Colonic mucosa (tissue), 4 donors: Measurements from ENCODE around the gene SEPTIN5. TPM values are rescaled to one million over a fixed set of nuclear protein-coding genes. Genes with fewer than 3 reads are reported as not detected.

Experiments
- DNase-seq: peaks from one replicate; pipeline ENCODE4 v3.0.0-alpha.2; 2020
- H3K27ac ChIP-seq: fragments of 200-600 bp; one replicate; pipeline ENCODE4 v1.8.0; 2021
- H3K27me3 ChIP-seq: fragments of 200-600 bp; one replicate; pipeline ENCODE4 v1.8.0; 2021
- H3K36me3 ChIP-seq: fragments of 200-600 bp; one replicate; pipeline ENCODE4 v1.8.0; 2021
- H3K4me1 ChIP-seq: fragments of 200-600 bp; one replicate; pipeline ENCODE4 v1.8.0; 2021; ENCODE audit warnings: mild to moderate bottlenecking
- H3K4me3 ChIP-seq: fragments of 200-600 bp; one replicate; pipeline ENCODE4 v1.8.0; 2021
- H3K9ac ChIP-seq, 2 donors: one replicate each; pipeline ENCODE4 v1.7.0; 2013; ENCODE audit warnings: control low read depth in 2 of 2, low read depth in 2 of 2, low read length in 2 of 2
- H3K9me3 ChIP-seq: fragments of 200-600 bp; one replicate; pipeline ENCODE4 v1.8.0; 2021
- intact Hi-C: fragments of 100-400 bp; cut with DNase I; formaldehyde crosslinking; loops from one replicate; pipeline ENCODE4 v1.14.1; 2022
- total RNA-seq, 2 donors: library from RNA; stranded (reverse); fragmentation: NEBNext Ultra II Directional in 1 of 2; extraction: Animal tissue kit (Norgen Biotek cat#: 25700) in 1 of 2; gene quantifications; one replicate each; pipeline ENCODE4 v1.2.1, GENCODE V29; 2021
- TF ChIP-seq, protein P1 (sequence below): fragments of 200-600 bp; IDR thresholded peaks from one replicate; pipeline ENCODE4 v1.8.0; 2022; ENCODE audit warnings: antibody characterized with exemption, mild to moderate bottlenecking
- donor health status: healthy.
- donor health status: DM: no; HTN: no; CAD: no.
- donor health status: DM: no; HTN: no; CAD: no.

Gene SEPTIN5
- total RNA-seq, 2 donors from 2014 or later: 2.2 to 2.5 TPM

DNA sequence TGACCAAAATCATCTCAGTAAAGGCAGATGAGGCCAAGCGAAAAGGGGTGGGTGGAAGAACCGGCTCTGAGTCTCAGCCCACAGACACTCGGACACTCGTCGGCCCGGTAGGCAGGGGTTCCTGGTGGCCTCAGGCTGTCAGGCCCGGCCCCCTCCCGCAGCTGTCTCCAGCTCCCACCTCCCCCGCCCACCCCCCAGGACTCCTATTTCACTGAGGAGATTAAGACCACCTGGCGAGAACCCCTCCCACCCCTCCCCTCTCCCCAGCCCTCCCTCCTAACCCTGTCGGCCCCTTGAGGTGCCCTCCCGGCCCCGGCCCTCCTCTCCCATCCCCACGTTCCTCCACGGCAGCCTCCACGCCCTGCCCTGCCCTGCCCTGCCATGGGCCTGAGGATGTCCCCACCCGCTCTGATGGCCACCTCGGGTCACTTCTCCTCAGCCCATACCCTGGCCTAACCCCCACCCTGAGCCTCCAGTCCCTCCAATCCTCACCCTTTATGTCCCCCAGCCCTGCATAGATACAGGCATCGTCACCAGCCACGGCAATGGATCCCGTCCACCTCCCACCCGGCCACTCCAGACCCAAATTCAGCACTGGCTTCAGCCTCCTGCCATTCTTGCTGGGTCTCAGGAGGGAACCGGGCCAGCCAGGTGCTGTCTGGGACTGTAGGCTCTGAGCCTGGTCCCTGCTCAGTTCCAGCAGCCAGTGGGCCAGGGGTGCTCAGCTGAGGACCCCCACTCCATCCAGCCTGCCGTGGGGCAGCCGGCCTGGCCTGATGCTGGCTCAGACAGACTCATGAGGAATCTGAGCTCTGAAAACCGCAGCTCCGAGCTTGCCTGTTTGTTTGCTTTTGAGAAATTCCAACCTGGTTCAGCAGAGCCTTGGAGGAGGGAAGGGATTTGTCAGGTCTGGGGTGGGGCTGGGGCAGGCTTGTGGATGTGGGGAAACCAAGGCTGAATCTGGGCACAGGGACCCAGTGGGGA lies 36.5 kb downstream of the SEPTIN5 start:
- intact Hi-C loops: no loop called here
- Histone ChIP-seq H3K27ac (no peak overlapping the region), H3K9ac (no peak overlapping the region), H3K9me3 (no peaks in the 10 kb centered on the region), H3K27me3 (peaks cover 28% of the 10 kb centered on the region), H3K36me3 (no peaks in the 10 kb centered on the region), H3K4me3 (no peak overlapping the region), H3K4me1 (no peaks in the 10 kb centered on the region)
- DNase-seq: no peak
- TF ChIP-seq, protein P1, sequence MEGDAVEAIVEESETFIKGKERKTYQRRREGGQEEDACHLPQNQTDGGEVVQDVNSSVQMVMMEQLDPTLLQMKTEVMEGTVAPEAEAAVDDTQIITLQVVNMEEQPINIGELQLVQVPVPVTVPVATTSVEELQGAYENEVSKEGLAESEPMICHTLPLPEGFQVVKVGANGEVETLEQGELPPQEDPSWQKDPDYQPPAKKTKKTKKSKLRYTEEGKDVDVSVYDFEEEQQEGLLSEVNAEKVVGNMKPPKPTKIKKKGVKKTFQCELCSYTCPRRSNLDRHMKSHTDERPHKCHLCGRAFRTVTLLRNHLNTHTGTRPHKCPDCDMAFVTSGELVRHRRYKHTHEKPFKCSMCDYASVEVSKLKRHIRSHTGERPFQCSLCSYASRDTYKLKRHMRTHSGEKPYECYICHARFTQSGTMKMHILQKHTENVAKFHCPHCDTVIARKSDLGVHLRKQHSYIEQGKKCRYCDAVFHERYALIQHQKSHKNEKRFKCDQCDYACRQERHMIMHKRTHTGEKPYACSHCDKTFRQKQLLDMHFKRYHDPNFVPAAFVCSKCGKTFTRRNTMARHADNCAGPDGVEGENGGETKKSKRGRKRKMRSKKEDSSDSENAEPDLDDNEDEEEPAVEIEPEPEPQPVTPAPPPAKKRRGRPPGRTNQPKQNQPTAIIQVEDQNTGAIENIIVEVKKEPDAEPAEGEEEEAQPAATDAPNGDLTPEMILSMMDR: no peak

DNA sequence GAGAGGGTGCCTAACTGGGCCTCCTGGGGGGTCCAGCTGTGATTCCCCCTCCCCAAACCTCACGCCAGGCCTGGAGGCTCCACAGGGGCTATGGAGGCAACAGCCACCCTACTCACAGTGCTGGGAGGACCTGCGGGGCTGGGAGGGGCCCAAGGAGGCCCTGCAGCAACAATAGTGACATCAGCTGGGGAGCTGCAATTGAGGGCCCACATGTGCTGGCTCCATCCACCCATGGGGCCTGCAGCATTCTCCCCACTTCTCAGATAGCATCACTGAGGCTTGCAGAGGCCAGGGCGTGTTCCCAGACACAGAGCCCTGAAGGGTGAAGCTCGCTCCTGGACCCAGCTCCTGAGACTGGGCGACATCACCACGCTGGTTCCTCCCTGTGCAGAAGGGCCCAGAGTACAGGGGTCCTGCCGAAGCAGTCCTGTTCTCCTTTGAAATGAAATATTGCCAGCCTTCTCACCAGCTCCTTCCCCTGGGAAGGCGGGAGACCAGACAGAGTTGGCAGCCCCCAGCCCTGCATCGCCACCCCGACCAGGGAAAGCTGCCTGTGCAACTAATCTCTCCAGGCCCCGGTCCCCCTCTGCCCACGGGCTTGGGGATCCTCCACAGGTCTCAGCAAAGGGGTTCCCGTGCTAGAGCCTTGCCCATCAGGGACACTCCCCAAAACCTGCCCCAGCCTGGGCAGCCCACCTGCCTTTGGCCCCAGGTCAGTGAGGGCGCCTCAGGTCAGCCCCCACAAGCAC lies 37.4 kb downstream of the SEPTIN5 start:
- TF ChIP-seq, protein P1: no peak
- Histone ChIP-seq H3K27me3 (peaks cover 36% of the 10 kb centered on the region), H3K27ac (no peak overlapping the region), H3K4me1 (no peaks in the 10 kb centered on the region), H3K36me3 (no peaks in the 10 kb centered on the region), H3K9me3 (no peaks in the 10 kb centered on the region), H3K4me3 (no peak overlapping the region), H3K9ac (no peak overlapping the region)
- intact Hi-C loops: no loop called here
- no peak for DNase-seq

DNA sequence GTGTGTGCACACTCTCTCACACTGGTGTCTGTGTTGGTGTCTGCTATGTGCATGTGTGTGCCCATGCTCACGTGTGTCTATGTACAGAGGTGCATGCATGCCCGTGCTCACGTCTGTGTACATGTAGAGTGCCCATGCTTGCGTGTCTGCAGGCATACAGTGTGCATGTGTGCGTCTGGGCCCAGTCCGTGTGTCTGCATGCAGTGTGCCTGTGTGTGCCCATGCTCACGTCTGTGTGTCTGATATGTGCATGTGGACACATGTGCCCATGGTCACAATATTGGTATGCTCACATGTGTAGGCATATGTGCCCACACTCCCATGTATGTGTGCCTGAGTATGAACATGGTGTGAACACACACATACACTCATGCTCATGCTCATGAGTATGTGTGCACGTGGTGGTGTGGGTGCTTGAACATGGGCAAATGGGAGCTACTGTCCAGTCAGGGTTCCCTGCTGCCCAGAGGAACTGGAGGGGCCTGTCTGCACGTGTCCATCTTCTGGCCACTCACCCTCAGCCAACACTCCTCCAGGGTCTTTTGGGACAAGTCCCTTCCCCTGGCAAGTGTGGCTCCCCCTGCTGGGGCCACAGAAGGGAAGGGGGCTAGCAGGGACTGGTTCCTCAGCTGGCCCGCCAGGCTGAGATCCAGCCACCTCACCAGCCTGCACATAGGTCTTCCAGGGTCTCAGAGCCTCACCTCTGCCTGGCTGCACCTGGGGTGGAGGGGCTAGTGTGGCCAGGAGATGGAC lies 39.0 kb downstream of the SEPTIN5 start:
- no peaks in the 10 kb centered on the region for H3K36me3 ChIP-seq
- no peak for DNase-seq
- H3K9ac ChIP-seq: no peak overlapping the region
- intact Hi-C loops: no loop called here
- H3K4me1 ChIP-seq: peaks cover 3% of the 10 kb centered on the region
- TF ChIP-seq, protein P1: no peak
- no peak overlapping the region for H3K27ac ChIP-seq
- no peaks in the 10 kb centered on the region for H3K9me3 ChIP-seq
- H3K4me3 ChIP-seq: no peak overlapping the region
- H3K27me3 ChIP-seq: peaks cover 52% of the 10 kb centered on the region

DNA sequence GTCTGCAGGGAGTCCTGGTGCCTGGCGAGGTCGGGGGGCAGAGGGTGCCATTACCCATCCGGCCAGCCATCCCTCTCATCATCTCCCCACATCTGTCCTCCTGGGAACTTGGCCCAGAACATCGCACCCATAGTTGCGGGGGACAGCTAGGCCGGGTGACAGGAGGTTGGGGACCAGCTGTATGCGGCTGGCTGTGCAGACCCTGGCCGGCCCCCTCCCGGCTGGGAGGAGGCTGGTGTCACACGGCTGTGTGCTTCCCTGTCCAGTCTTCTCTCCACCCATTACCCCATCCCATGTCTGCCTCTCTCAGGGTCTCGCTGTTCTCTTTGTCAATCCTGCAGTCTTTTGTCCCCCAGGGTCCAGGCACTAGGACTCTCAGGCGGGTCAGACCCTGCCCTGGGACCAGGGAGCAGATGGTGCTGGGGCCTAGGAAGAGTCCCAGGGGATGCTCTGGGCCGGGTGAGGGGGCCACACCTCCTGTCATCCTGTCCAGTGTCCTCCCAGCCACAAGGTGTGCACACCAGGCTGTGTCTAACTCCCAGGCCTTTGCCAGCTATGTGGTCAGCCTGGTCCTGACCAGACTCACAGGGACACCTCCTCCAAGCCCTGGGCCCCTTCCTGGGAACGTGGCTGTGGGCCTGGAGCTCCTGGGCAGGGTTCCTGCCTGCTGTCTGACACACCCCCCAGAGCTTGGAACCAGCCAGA lies 39.8 kb downstream of the SEPTIN5 start:
- H3K27me3 ChIP-seq: peaks cover 61% of the 10 kb centered on the region

More for the DNA sequence above, 39.8 kb downstream of the SEPTIN5 start:
- Histone ChIP-seq H3K4me1 (peaks cover 3% of the 10 kb centered on the region), H3K36me3 (no peaks in the 10 kb centered on the region), H3K9ac (no peak overlapping the region), H3K27ac (no peak overlapping the region), H3K9me3 (no peaks in the 10 kb centered on the region), H3K4me3 (no peak overlapping the region)
- intact Hi-C loops: no loop called here
- no peak for DNase-seq
- TF ChIP-seq, protein P1: no peak
